ENCODE results near the gene METTL8.

METTL8 gene

DNA sequence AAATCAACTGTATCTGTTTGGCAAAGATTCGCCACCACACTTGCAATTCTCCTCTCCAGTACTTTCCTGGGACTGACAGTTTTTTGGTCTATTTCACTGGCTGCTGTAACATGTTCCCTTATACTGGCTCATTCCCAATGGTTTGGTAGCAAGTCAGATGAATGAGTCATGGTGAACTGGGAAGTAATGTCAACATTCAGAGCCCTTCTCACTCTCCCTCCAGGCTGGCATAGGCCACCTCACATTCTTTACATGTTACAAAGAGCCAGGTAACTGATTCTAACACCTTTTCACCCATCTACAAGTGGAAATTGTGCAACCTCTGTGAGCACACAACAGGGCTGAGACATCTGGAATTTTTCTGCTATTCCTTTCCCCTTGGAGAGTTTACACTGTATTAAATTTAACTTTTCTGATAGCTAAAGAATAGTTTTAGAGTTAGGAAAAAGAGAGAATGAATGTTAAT, 161.8 kb downstream of the METTL8 start:
- DNase-seq (ENCODE audit: low read depth, low spot score) = no peak
- H3K36me3 ChIP-seq (ENCODE audit: insufficient read depth, low read length) = no peaks in the 10 kb centered on the region
- H3K9ac ChIP-seq (ENCODE audit: insufficient read length) = no peak overlapping the region
- H3K4me3 ChIP-seq = no peak overlapping the region
- TF ChIP-seq EZH2 (IDR thresholded peaks at IDR 0.05) (no peak), FOXP2 (optimal IDR thresholded peaks at IDR 0.05; ENCODE audit: control extremely low read depth, extremely low read length, insufficient read depth) (no peak), POLR2AphosphoS5 (IDR thresholded peaks at IDR 0.05; ENCODE audit: borderline replicate concordance, low read depth, low read length) (no peak)
- H3K27ac ChIP-seq = no peak overlapping the region
- no peaks in the 10 kb centered on the region for H3K9me3 ChIP-seq (ENCODE audit: low read depth, low read length)

DNA sequence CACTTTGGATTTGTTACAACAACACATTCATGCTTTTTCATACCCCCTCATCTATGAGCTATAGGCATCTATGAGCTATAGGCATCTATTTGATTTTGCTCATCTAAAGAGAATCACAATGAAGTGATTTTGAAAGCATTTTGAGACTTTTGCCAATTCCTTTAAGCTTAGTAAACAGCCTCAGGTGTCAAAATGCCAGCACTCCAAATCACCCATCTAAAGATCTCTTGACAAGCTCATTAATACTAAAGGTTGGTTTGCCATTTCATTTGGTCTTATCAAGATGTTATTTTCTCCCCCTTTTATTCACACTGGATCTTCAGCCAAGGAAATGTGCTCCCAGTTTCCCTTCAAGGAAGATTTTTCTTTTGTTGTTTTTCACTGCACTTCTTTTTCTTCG, 162.4 kb downstream of the METTL8 start:
- Histone ChIP-seq H3K36me3 (ENCODE audit: insufficient read depth, low read length) (no peaks in the 10 kb centered on the region), H3K27ac (no peak overlapping the region), H3K9me3 (ENCODE audit: low read depth, low read length) (no peaks in the 10 kb centered on the region), H3K9ac (ENCODE audit: insufficient read length) (no peak overlapping the region), H3K4me3 (no peak overlapping the region)
- TF ChIP-seq POLR2AphosphoS5 (IDR thresholded peaks at IDR 0.05; ENCODE audit: borderline replicate concordance, low read depth, low read length) = no peak
- no peak for TF ChIP-seq FOXP2 (optimal IDR thresholded peaks at IDR 0.05; ENCODE audit: control extremely low read depth, extremely low read length, insufficient read depth)
- no peak for TF ChIP-seq EZH2 (IDR thresholded peaks at IDR 0.05)
- DNase-seq (ENCODE audit: low read depth, low spot score) = no peak

DNA sequence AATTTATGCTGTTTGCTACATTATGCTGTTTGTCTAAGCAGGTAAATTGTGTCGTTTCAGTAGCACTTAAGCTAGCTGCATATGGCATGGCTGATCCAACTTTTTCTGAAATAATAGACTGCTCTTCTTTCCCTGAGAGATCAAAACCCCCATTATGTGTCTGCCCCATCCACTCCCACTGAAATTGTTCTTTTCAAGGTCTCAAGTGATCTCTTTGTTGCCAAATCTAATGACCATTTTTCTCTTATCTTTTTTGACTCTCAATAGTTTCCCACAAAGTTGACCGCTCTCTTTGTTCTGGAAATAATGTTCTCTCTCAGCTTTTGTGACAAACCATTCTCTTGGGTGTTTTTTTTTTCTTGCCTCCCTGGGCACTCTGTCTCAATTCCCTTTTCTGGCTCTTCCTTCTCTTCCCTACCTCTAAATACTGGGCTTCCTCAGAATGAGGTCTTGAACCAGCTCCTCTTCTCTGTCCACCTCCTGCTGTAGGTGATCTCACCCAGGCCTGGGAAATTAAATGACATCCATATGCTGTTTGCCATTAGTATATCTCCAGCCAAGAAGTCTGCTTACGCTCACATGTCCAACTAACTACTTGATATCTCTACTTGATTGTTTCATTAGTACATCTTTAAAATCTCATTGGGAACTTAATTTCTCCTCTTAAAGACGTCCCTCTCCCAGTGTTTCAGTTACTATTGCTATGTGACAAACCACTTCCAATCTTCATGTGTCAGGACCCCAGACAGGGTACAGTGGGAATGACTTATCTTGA, 165.7 kb downstream of the METTL8 start:
- Histone ChIP-seq H3K4me3 (no peak overlapping the region), H3K36me3 (ENCODE audit: insufficient read depth, low read length) (no peaks in the 10 kb centered on the region), H3K27ac (no peak overlapping the region), H3K9me3 (ENCODE audit: low read depth, low read length) (no peaks in the 10 kb centered on the region), H3K9ac (ENCODE audit: insufficient read length) (no peak overlapping the region)
- DNase-seq (ENCODE audit: low read depth, low spot score) = no peak
- no peak for TF ChIP-seq FOXP2 (optimal IDR thresholded peaks at IDR 0.05; ENCODE audit: control extremely low read depth, extremely low read length, insufficient read depth)

Data from SK-N-MC (cell line).